ENCODE measurements around the gene ZDHHC7. TPM values are rescaled to one million over a fixed set of nuclear protein-coding genes. Genes with fewer than 3 reads are reported as not detected.
"Not testable (repeated sequence)": the region's sequence is repeated elsewhere in the genome, so short reads cannot be mapped to it uniquely, and the experiment has no call there.

The ZDHHC7 gene
- total RNA-seq, 1 donor from 2014 or later = 37.3 TPM

GRCh38 chr16:84941921-84942320 is 69.4 kb downstream of the ZDHHC7 start:
- intact Hi-C loops (cut with DNase I) = no loop called here
- H3K4me1 ChIP-seq = peaks cover 25% of the 10 kb centered on the region
- H3K4me3 ChIP-seq = no peak overlapping the region
- no peaks in the 10 kb centered on the region for H3K36me3 ChIP-seq
- no peaks in the 10 kb centered on the region for H3K27me3 ChIP-seq
- H3K27ac ChIP-seq = peak overlapping the region; percentile 88
- TF ChIP-seq, protein P1, sequence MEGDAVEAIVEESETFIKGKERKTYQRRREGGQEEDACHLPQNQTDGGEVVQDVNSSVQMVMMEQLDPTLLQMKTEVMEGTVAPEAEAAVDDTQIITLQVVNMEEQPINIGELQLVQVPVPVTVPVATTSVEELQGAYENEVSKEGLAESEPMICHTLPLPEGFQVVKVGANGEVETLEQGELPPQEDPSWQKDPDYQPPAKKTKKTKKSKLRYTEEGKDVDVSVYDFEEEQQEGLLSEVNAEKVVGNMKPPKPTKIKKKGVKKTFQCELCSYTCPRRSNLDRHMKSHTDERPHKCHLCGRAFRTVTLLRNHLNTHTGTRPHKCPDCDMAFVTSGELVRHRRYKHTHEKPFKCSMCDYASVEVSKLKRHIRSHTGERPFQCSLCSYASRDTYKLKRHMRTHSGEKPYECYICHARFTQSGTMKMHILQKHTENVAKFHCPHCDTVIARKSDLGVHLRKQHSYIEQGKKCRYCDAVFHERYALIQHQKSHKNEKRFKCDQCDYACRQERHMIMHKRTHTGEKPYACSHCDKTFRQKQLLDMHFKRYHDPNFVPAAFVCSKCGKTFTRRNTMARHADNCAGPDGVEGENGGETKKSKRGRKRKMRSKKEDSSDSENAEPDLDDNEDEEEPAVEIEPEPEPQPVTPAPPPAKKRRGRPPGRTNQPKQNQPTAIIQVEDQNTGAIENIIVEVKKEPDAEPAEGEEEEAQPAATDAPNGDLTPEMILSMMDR (IDR thresholded peaks at IDR 0.05) = no peak
- TF ChIP-seq POLR2A (IDR thresholded peaks at IDR 0.05) = no peak
- no peak for TF ChIP-seq POLR2AphosphoS5 (IDR thresholded peaks at IDR 0.05; ENCODE audit: insufficient read depth in 1 of 2, low read depth in 1 of 2)
- no peak for DNase-seq (ENCODE audit: extremely low spot score in 2 of 2)
- no peaks in the 10 kb centered on the region for H3K9me3 ChIP-seq

DNA sequence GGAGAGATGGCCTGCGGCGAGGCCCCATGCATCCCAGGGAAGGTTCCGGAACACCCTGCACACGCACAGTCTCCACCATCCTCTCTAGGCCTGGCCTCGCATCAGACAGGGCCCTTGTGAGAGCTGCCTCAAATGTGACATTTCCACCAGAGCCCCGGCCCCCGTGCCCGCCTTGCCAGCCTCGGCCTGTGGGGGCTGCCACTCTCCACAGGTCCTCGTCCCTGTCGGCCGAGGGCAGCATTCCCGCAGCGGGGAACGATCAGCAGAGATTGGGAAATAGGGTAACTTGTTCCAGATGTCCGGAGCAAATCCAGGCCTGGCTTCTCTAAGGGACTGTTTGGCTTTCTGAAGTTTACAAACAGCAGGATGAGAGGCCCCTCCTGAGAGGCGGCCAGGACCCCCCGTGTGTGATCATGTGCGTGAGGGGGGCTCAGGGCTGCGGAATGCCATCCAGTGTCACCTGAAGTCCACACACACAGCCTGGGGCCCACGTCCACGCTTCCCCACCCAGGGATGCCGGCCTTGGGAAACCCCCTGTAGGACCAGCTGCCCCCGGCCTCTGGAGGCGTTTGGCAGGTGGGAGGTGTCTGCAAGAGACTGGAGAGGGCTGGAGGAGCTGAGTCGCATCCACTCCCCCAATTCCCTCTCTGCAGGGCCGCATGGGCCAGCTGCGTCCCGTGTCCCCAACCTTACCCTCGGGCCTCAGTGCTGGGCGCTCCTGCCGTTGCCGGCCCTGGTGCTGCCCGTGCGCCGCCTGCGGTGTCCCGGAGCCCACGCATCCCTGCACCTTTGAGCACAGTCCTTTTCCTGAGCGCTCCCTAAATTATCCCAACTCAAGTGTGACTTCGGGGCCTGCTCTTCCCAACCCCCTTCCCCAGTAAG is 70.4 kb downstream of the ZDHHC7 start:
- no peak overlapping the region for H3K4me3 ChIP-seq
- intact Hi-C loops (cut with DNase I) = no loop called here
- H3K27ac ChIP-seq = peak overlapping the region; percentile 88
- H3K4me1 ChIP-seq = peaks cover 20% of the 10 kb centered on the region
- no peaks in the 10 kb centered on the region for H3K36me3 ChIP-seq
- no peak for DNase-seq (ENCODE audit: extremely low spot score in 2 of 2)
- H3K27me3 ChIP-seq = no peaks in the 10 kb centered on the region
- TF ChIP-seq POLR2A (IDR thresholded peaks at IDR 0.05) = no peak
- TF ChIP-seq, protein P1 (IDR thresholded peaks at IDR 0.05) = peak in 1 of 3 experiments; percentile 29
- TF ChIP-seq POLR2AphosphoS5 (IDR thresholded peaks at IDR 0.05; ENCODE audit: insufficient read depth in 1 of 2, low read depth in 1 of 2) = peak in 1 of 2 donors; percentile 73
- no peaks in the 10 kb centered on the region for H3K9me3 ChIP-seq

GRCh38 chr16:84938616-84939015 is 72.7 kb downstream of the ZDHHC7 start:
- Histone ChIP-seq H3K27ac (peak overlapping the region; percentile 73), H3K4me1 (peaks cover 27% of the 10 kb centered on the region)
- H3K27me3 ChIP-seq; H3K4me3 ChIP-seq; DNase-seq (ENCODE audit: extremely low spot score in 2 of 2); intact Hi-C loops (cut with DNase I); H3K36me3 ChIP-seq; H3K9me3 ChIP-seq: not testable (repeated sequence)

- no peaks in the 10 kb centered on the region for H3K9me3 ChIP-seq
- TF ChIP-seq, protein P1 (IDR thresholded peaks at IDR 0.05) = no peak
- TF ChIP-seq POLR2A (IDR thresholded peaks at IDR 0.05) (no peak), POLR2AphosphoS5 (IDR thresholded peaks at IDR 0.05; ENCODE audit: insufficient read depth in 1 of 2, low read depth in 1 of 2) (no peak)
- H3K36me3 ChIP-seq = no peaks in the 10 kb centered on the region
- H3K4me3 ChIP-seq = no peak overlapping the region
- no peaks in the 10 kb centered on the region for H3K27me3 ChIP-seq
- no peak for DNase-seq (ENCODE audit: extremely low spot score in 2 of 2)
- intact Hi-C loops (cut with DNase I) = no loop called here
- H3K27ac ChIP-seq = peak overlapping the region; percentile 73
- H3K4me1 ChIP-seq = peaks cover 38% of the 10 kb centered on the region
These were observed 73.9 kb downstream of the ZDHHC7 start for GRCh38 chr16:84937196-84938005.

DNA sequence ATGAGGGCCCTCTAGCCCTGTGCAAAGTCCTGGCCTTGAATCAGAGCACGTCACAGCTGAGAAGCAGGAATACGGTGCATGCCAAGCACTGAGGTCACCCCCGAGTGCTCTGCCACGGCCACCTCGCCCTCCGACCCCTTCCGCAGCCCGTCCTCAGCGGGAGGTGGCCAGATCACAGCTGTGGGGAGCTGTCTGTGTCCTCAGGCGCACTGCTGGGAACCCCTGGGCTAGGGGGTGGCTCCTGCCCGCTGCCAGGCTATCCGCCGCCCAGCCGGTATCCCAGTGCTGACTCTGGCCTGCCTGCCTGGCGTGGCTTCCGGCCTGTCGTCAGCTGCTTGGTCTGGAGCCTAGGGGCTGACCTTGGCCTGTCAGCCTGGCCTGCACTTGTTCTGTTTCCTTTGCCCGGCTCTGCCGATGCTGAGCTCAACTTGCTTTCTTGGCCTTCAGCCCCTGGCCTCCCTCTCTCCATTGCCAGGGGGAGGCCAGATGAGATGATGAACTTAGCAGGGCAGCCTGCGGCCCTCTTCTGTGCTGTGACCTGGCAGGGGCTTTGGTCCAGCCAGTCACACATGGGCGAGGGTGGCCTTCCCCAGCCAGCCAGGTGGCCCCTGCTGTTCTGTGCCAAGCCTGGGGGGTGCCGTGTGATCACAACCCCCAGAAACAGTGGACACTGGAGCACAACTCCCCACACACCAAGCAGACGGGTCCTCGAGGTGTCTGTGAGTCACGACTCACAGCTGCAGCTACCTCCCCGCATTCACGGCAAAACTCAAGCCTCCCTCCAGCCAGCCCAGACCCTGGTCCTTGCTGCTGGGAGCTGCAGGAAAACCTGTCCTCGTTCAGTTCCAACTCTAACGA is 77.3 kb downstream of the ZDHHC7 start:
- Histone ChIP-seq H3K27me3 (no peaks in the 10 kb centered on the region), H3K9me3 (no peaks in the 10 kb centered on the region), H3K27ac (peak overlapping the region; percentile 81), H3K4me1 (peaks cover 43% of the 10 kb centered on the region), H3K36me3 (no peaks in the 10 kb centered on the region), H3K4me3 (no peak overlapping the region)
- TF ChIP-seq, protein P1 (IDR thresholded peaks at IDR 0.05) = no peak
- TF ChIP-seq POLR2AphosphoS5 (IDR thresholded peaks at IDR 0.05; ENCODE audit: insufficient read depth in 1 of 2, low read depth in 1 of 2) = peak in 1 of 2 donors; percentile 81
- DNase-seq (ENCODE audit: extremely low spot score in 2 of 2) = no peak
- intact Hi-C loops (cut with DNase I) = no loop called here

Data from vagina (tissue), 2 donors.